Measurements from ENCODE around the gene ARF1. TPM values are rescaled to one million over a fixed set of nuclear protein-coding genes. Genes with fewer than 3 reads are reported as not detected.

The ARF1 gene
- total RNA-seq, 1 experiment from 2014 or later: 395 TPM

GRCh38 chr1:228048659-228049298 lies 33.7 kb upstream of the ARF1 start:
- Histone ChIP-seq H3K27ac (ENCODE audit: low read depth, low read length, poor library complexity, severe bottlenecking) (no peak overlapping the region), H3K9me3 (ENCODE audit: low read depth, low read length, poor library complexity, severe bottlenecking) (no peaks in the 10 kb centered on the region), H3K27me3 (replicated peaks; ENCODE audit: insufficient read depth, low read depth, low read length, poor library complexity) (peaks cover 43% of the 10 kb centered on the region), H3K4me3 (ENCODE audit: low read depth, low read length, poor library complexity, severe bottlenecking) (no peak overlapping the region), H3K4me1 (ENCODE audit: insufficient read depth, low read length, poor library complexity, severe bottlenecking) (no peaks in the 10 kb centered on the region), H3K36me3 (ENCODE audit: insufficient read depth, low read length, poor library complexity, severe bottlenecking) (no peaks in the 10 kb centered on the region)
- intact Hi-C loops (cut with micrococcal nuclease; ENCODE audit: unreplicated experiment): no loop called here
- no TSS peak for BruUV-seq (replicated peaks)
- ChIA-PET POLR2A (ENCODE audit: low non-redundant PET) (no interaction called here), CTCF (no interaction called here)
- DNase-seq (ENCODE audit: low spot score): no peak
- TF ChIP-seq EZH2 (IDR thresholded peaks at IDR 0.05; ENCODE audit: borderline replicate concordance, low read depth, low read length, poor library complexity, severe bottlenecking) (no peak), CTCF (conservative IDR thresholded peaks at IDR 0.05; ENCODE audit: low read depth, low read length) (no peak)

- CTCF ChIA-PET: no interaction called here
- Histone ChIP-seq H3K36me3 (ENCODE audit: insufficient read depth, low read length, poor library complexity, severe bottlenecking) (no peaks in the 10 kb centered on the region), H3K27me3 (replicated peaks; ENCODE audit: insufficient read depth, low read depth, low read length, poor library complexity) (peaks cover 29% of the 10 kb centered on the region), H3K9me3 (ENCODE audit: low read depth, low read length, poor library complexity, severe bottlenecking) (no peaks in the 10 kb centered on the region), H3K4me1 (ENCODE audit: insufficient read depth, low read length, poor library complexity, severe bottlenecking) (no peaks in the 10 kb centered on the region), H3K27ac (ENCODE audit: low read depth, low read length, poor library complexity, severe bottlenecking) (no peak overlapping the region), H3K4me3 (ENCODE audit: low read depth, low read length, poor library complexity, severe bottlenecking) (no peak overlapping the region)
- TF ChIP-seq EZH2 (IDR thresholded peaks at IDR 0.05; ENCODE audit: borderline replicate concordance, low read depth, low read length, poor library complexity, severe bottlenecking) (no peak), CTCF (conservative IDR thresholded peaks at IDR 0.05; ENCODE audit: low read depth, low read length) (no peak)
- intact Hi-C loops (cut with micrococcal nuclease; ENCODE audit: unreplicated experiment): no loop called here
- POLR2A ChIA-PET (ENCODE audit: low non-redundant PET): no interaction called here
- no peak for DNase-seq (ENCODE audit: low spot score)
- BruUV-seq (replicated peaks): no TSS peak
Observed at GRCh38 chr1:228050571-228051231, 31.8 kb upstream of the ARF1 start.

GRCh38 chr1:228058172-228058948 lies 24.1 kb upstream of the ARF1 start:
- H3K27ac ChIP-seq (ENCODE audit: low read depth, low read length, poor library complexity, severe bottlenecking): no peak overlapping the region
- BruUV-seq (replicated peaks): no TSS peak
- CTCF ChIA-PET: no interaction called here
- no peak for DNase-seq (ENCODE audit: low spot score)
- H3K4me1 ChIP-seq (ENCODE audit: insufficient read depth, low read length, poor library complexity, severe bottlenecking): peaks cover 8% of the 10 kb centered on the region
- H3K36me3 ChIP-seq (ENCODE audit: insufficient read depth, low read length, poor library complexity, severe bottlenecking): no peaks in the 10 kb centered on the region
- H3K4me3 ChIP-seq (ENCODE audit: low read depth, low read length, poor library complexity, severe bottlenecking): no peak overlapping the region
- intact Hi-C loops (cut with micrococcal nuclease; ENCODE audit: unreplicated experiment): no loop called here
- POLR2A ChIA-PET (ENCODE audit: low non-redundant PET): no interaction called here
- no peaks in the 10 kb centered on the region for H3K9me3 ChIP-seq (ENCODE audit: low read depth, low read length, poor library complexity, severe bottlenecking)
- peaks cover 60% of the 10 kb centered on the region for H3K27me3 ChIP-seq (replicated peaks; ENCODE audit: insufficient read depth, low read depth, low read length, poor library complexity)
- TF ChIP-seq EZH2 (IDR thresholded peaks at IDR 0.05; ENCODE audit: borderline replicate concordance, low read depth, low read length, poor library complexity, severe bottlenecking) (no peak), CTCF (conservative IDR thresholded peaks at IDR 0.05; ENCODE audit: low read depth, low read length) (no peak)
